Activated CD4-positive, alpha-beta T cell treated with anti-CD3 and anti-CD28 coated beads, Interleukin-2, amount 50 U/mL, for 4 hours (primary cell): ENCODE measurements around the gene BMP5.

ENCODE experiments used
- DNase-seq, 2 experiments: peaks; one replicate each; pipeline ENCODE4 v3.0.0-alpha.2; 2020

The BMP5 gene

GRCh38 chr6:55705451-55706440, 169.6 kb downstream of the BMP5 start:
- no peak for DNase-seq

DNA sequence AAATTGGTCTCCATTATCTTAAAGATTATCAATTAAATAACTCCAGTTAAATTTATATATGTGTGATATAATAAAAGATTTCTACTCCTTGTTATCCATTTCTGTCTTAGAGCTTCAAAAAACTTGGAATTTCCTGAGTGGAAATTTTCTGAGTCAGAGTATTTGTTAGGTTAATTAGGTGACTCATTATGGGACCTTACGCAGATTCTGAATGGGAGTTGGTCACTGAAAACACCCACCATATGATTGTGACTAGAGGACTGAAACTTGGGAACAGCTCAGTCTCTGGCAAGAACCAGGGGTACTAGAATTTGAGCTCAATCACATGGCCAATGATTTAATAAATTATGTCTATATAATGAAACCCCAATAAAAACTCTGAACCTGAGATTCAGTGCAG, 171.0 kb downstream of the BMP5 start:
- DNase-seq: no peak
